H54 (cell line): Measurements from ENCODE around the gene TRIL.

ENCODE experiments used
- DNase-seq: peaks from one replicate; pipeline ENCODE4 v3.0.0; 2011; ENCODE audit warnings: low spot score, mixed read lengths; ENCODE audit not compliant: insufficient read length
- FAIRE-seq: peaks from 3 replicates; lab custom pipeline; 2011; peaks lifted over from hg19 to GRCh38; lab: Jason Lieb, UNC
- POLR2A ChIP-seq: IDR thresholded peaks from 2 replicates; pipeline ENCODE4 v1.6.1; 2011; ENCODE audit warnings: low read depth, mild to moderate bottlenecking, low read length

TRIL gene

GRCh38 chr7:28940741-28941384 lies 17.3 kb downstream of the TRIL start:
- TF ChIP-seq POLR2A: no peak
- DNase-seq (no peak), FAIRE-seq (no peak)

GRCh38 chr7:28939844-28940544 lies 18.1 kb downstream of the TRIL start:
- DNase-seq (no peak), FAIRE-seq (no peak)
- no peak for TF ChIP-seq POLR2A

GRCh38 chr7:28939367-28939766 lies 18.8 kb downstream of the TRIL start:
- no peak for TF ChIP-seq POLR2A
- DNase-seq: no peak
- FAIRE-seq: no peak

- no peak for DNase-seq
- TF ChIP-seq POLR2A: no peak
- FAIRE-seq: no peak
Measured at GRCh38 chr7:28937619-28938018, 20.5 kb downstream of the TRIL start.

GRCh38 chr7:28937103-28937502 lies 21.0 kb downstream of the TRIL start:
- DNase-seq: no peak
- FAIRE-seq: no peak
- no peak for TF ChIP-seq POLR2A

- DNase-seq (no peak), FAIRE-seq (no peak)
- no peak for TF ChIP-seq POLR2A
Measured at GRCh38 chr7:28933846-28934320, 24.2 kb downstream of the TRIL start.

- FAIRE-seq (no peak), DNase-seq (no peak)
- TF ChIP-seq POLR2A: no peak
Measured at GRCh38 chr7:28931565-28931964, 26.6 kb downstream of the TRIL start.

- no peak for TF ChIP-seq POLR2A
- peak; percentile 80 for DNase-seq
- FAIRE-seq: no peak
Measured at GRCh38 chr7:28926871-28927597, 31.1 kb downstream of the TRIL start.

GRCh38 chr7:28922624-28923331 lies 35.4 kb downstream of the TRIL start:
- no peak for TF ChIP-seq POLR2A
- DNase-seq (peak; percentile 36), FAIRE-seq (no peak)

- peak; percentile 70 for FAIRE-seq
- no peak for TF ChIP-seq POLR2A
- peak; percentile 35 for DNase-seq
Measured at GRCh38 chr7:28921822-28922221, 36.3 kb downstream of the TRIL start.

- FAIRE-seq: no peak
- TF ChIP-seq POLR2A: no peak
- no peak for DNase-seq
Measured at GRCh38 chr7:28920424-28920823, 37.7 kb downstream of the TRIL start.

- no peak for DNase-seq
- no peak for TF ChIP-seq POLR2A
- no peak for FAIRE-seq
Measured at GRCh38 chr7:28919510-28919909, 38.6 kb downstream of the TRIL start.

- no peak for FAIRE-seq
- no peak for TF ChIP-seq POLR2A
- DNase-seq: no peak
Measured at GRCh38 chr7:28908775-28909174, 49.4 kb downstream of the TRIL start.

- FAIRE-seq (no peak), DNase-seq (no peak)
- TF ChIP-seq POLR2A: no peak
Measured at GRCh38 chr7:28905464-28905863, 52.7 kb downstream of the TRIL start.
